ENCODE results near the gene CA5A.
"Not testable (repeated sequence)": the region's sequence is repeated elsewhere in the genome, so short reads cannot be mapped to it uniquely, and the experiment has no call there.

Gene CA5A

DNA sequence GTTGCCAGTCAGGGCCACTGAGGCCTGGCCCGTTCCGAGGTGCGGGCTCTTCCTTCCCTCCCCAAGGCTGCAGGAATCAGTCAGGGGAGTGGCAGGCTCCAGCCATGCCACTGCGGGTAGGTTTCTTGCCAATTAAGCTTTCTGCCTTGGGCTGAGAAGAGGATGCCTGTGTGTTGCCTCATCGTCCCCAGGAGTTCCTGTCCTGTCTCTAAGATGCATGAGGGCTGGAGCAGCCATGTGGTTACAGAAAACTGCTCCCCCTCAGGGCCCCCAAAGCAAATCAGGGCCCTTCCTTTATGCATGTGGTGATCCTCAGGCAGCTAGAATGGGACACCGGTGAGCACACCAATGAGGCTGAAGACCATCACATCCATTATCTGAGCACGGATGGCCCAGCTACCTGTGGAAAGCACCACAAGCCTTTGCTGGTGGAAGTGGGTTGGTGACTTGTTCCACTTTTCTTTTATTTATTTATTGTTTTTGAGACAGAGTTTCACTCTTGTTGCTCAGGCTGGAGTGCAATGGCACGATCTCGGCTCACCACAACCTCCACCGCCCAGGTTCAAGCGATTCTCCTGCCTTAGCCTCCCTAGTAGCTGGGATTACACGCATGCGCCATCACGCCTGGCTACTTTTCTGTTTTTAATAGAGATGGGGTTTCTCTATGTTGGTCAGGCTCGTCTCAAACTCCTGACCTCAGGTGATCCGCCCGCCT, 40.0 kb downstream of the CA5A start:
- DNase-seq (ENCODE audit: low read depth, low spot score), result not testable (repeated sequence)

DNA sequence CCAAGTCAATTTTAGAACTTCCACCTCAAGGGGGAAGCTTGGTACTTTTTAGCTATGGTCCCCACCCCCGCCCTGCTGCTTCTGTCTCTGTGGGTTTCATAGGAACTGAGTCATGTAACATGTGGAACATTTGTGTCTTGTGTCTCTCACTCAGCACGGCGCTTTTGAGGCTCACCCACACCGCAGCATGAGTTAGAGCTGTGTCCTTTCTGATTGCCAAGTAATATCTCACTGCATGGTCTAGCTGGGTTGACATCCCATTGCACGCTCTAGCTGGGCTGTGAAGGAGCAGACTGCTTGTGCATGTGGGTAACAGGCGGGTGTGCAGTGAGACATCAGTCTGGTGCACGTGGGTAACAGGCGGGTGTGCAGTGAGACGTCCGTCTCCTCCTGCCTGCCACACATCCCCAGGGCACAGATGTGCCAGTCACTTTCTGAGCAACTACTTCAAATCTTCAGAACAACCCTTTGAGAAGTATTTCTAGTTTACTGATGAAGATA, 40.6 kb downstream of the CA5A start:
- DNase-seq (ENCODE audit: low read depth, low spot score), result no peak

DNA sequence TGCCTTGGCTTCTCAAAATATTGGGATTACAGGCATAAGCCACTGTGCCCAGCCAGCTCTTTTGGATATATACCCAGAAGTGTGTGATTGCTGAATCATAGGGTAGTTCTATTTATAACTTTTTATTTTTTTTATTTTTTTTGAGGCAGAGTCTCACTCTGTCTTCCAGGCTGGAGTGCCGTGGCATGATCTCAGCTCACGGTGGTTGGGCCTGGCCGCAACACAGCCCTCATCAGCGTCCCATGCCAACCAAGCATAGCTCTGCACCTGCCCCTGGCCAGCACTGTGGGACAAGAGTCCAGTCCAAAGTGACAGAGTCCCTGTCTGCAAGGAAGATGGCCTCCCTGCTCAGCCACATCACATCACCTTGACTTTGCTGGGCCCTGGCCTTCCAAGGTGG, 42.3 kb downstream of the CA5A start:
- DNase-seq (ENCODE audit: low read depth, low spot score), result peak; percentile 44

DNA sequence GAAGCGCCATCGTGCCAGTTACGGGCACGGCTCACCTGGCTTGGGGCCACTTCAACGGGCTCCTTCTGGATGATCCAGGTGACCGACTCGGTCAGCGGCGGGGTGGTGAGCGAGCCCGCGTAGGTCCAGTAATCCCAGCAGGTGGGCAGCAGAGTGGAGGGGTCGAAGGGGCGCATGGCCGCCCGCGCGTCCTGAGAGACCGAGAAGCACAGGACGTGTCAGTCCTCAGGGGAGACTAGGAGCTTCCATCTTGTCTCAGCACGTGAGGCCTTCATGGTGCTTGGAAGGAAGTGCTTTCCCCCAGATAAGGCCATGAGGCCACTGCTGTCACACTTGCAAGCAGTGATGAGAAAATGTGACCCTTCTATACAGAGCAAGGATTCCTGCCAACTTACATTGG, 44.6 kb downstream of the CA5A start:
- DNase-seq (ENCODE audit: low read depth, low spot score), result no peak

DNA sequence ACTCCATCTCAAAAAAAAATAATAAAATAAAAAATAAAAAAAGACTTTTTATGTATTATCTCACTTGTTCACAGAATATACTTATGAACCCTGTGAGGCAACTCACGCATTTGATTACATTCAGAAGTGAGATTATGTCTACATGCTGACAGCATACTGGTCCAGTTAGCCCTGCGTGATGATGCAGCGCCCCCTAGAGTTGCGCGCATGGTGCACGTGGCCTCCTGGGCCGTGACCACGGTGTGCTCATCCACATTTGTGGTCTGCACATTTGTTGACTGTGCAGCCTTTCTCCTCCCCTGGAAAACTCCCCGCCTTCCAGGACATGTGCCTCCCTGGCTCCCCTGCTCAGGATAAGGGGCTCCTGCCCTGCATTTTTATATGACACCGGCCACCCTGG, 46.6 kb downstream of the CA5A start:
- not testable (repeated sequence) for DNase-seq (ENCODE audit: low read depth, low spot score)

DNA sequence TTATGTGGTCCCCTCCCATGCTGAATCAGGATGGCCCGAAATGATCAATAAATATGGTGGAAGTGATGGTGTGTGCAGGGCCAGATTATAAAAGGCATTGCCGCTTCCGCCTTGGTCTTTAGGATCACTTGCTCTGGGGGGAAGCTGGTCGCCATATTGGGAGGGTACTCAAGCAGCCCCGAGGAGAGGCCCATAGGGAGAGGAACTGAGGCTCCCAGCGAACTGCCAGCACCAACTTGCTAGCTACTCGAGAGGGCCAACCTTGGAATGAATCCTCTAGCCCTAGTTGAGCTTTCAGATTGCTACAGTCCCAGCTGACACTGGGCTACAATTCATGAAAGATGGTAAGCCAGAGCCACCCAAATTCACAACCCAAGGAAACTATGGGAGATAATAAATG, 48.0 kb downstream of the CA5A start:
- DNase-seq (ENCODE audit: low read depth, low spot score), result not testable (repeated sequence)

DNA sequence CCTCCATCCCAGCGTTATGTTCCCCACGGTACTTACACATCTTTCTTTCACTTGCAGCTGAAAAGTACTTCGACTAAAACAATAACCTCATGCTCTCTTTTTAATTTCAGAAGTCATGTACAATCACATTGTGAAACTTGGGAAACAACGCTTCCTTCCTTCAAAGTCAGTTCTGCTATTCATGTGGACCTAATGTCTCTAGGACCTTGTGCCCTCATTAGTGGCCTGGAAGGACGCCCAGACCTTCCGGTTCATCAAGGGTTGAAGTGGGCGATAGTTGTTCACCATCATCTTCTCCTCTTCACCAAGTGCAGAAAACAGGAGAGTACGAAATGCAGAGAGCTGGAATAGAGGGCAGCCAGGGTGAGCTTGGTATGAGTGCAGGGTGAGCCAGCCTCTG, 48.4 kb downstream of the CA5A start:
- DNase-seq (ENCODE audit: low read depth, low spot score), result not testable (repeated sequence)

DNA sequence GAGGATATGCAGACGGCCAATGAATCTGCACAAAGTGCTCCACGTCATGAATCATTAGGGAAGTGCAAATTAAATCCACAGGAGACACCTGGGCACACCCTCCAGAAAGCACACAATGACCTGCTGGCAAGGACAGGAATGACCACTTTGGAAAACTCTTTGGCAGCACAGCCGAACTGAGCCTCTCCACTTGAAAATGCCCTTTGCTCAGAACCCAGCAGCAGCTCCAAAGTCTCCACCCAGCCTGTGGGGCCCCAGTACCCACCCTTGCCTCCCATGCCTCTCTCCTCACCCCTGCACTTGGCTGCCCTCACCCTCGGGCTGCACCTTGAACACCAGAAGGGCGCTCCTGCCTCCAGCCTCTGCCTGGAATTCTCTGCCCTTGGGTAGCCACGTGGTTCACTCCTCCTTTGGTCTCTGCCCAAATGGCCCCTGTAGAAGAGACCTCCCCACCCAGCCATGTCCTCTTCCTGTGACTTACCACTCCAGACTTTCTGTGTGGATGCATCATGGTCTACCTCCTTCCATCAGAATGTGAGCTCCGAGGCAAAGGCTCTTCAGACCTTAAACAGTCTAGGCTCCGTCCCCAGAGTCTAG, 50.9 kb downstream of the CA5A start:
- not testable (repeated sequence) for DNase-seq (ENCODE audit: low read depth, low spot score)

DNA sequence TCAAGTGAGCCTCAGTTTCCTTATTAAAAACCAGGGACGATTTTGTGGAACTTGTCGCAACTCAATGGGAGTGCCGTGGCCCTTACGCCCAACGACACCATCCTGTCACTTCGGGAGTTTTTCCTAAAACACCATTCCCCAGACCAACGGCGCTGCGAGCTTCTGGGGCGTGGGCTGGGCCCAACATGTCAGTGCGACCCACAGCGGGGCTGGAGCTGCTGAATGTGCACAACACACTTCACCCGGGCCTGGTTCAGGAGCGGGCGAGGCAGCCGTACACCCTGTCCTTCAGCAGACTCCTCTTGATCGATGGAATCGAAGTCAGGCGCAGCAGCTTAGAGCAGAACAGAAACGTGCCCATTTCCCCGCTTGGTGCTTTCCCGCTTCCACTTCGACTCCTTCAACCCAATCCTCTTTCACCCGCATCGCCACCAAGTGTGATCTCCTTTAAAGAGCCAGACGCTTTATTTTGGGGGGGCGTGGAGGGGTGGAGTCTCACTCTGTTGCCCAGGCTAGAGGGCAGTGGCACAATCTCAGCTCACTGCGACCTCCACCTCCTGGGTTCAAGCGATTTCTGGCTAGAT, 53.8 kb downstream of the CA5A start:
- no peak for DNase-seq (ENCODE audit: low read depth, low spot score)

DNA sequence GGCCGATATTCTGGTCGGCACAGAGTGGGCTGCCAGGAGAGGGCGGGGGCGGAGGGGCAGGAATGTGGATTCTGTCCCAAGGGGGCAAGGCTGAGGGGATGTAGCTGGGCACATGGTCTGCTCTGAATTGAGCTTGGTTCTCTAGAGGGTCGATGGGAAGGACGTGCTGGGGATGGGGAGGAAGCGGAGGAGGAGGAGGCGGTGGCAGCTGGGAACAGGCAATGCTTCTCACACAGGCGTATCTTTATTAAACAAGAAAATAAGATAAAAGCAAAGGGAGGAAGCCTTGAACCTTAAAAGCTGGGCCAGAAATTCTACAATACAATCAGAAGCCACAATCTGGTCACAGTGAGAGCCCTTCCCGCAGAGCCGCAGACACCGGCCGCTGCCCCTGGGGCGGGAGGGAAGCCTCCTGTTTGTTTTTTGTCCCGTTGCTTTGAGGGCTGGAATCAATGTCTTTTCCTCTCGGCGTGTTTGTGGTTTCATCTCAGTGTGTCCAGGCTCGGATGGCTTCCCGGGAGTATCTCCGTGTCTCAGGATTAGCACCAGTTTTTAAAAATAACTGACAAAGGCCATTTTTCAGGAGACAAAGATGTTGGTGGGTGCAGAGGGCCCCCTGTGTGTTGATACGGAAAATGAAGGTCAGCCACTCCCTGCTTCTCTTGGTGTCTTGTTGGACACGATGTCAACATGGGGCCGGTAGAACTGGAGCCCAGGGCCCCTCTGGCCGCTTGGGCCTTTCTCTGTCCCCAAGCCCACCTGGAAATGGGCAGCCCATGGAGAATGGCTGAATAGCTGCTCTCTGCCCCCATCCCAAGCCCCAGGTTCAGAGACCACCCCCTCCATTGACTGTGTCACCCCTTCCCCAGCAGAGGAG, 54.8 kb downstream of the CA5A start:
- no peak for DNase-seq (ENCODE audit: low read depth, low spot score)

DNA sequence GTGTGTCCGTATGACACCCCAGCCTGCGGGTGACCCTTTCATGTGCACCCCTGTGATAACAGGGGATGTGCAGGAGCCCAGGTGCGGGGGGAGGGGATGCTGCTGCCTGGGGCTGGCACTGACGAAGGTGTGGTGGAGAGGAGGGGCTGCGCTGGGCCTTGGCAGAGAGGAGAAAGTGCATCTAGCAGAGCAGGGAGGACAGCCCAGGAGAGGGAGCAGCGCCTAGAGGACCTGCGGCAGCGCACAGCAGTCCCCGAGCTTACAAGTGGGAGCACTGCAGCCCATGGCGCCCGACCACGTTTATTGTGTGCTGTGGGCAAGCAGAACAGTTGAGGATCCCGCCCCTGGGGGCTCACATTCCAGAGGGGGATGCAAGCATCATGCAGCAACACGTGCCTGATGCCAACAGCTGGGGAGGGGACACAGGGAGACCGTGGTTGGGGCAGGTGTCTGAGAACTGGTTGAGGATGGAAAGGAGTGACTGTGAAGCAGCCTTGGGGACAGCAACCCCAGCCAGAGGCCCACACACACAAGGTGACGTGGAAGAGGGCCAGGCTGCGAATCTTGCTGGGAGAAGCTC, 56.1 kb downstream of the CA5A start:
- no peak for DNase-seq (ENCODE audit: low read depth, low spot score)

DNA sequence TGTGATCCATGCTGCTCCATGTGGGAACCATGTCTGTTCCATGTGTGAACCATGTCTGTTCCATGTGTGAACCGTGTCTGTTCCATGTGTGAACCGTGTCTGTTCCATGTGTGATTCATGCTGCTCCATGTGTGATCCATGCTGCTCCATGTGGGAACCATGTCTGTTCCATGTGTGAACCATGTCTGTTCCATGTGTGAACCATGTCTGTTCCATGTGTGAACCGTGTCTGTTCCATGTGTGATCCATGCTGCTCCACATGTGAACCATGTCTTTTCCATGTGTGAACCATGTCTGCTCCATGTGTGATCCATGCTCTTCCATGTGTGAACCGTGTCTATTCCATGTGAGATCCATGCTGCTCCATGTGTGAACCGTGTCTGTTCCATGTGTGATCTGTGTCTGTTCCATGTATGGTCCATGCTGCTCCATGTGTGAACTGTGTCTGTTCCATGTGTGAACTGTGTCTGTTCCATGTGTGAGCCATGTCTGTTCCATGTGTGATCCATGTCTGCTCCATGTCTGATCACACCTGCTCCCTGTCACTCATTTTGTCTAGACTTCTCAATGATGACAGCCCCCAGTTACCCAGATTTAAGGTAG, 56.8 kb downstream of the CA5A start:
- DNase-seq (ENCODE audit: low read depth, low spot score), result not testable (repeated sequence)

DNA sequence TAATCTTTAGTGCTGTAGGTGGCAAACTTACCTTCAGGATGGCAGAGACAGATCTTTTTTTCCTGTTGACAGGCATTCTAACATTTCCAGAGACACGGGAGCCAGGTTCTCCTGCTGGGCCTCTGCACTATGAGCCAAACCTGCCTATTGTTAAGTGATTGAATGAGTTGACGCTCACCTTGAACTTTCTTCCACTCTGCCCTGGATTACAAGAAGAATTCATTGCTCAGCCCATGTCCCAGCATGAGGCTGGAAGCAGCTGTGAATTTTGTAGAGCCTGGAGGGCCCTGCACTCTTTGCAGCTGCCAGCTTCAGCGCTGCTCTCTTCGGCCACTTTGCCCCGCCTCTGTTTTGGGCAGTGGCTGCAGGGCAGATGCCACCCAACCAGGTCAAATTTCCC, 57.6 kb downstream of the CA5A start:
- no peak for DNase-seq (ENCODE audit: low read depth, low spot score)

DNA sequence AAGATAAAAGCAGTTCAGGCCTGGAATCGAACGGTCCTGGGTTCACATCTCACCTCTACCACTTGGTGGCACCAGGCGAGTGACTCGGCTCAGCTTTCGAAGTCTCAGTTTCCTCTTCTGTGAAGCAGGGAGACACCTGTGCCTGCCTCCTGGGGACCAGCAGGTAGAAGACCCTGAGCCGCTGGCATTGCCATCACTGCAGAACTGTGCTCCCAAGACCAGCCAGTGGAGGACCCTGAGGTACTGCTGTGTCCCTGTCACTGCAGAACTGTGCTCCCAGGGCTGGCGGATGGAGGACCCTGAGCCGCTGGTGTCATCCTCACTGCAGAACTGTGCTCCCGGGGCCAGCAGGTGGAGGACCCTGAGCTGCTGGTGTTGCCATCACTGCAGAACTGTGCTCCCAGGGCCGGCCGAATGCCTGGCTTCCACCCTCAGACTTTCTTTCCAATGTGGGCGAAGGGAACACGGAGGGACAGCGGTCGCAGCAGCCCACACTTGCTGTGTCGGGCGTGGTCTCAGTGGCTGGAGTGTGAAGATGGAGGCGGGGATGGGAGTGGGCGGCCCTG, 58.3 kb downstream of the CA5A start:
- DNase-seq (ENCODE audit: low read depth, low spot score), result no peak

DNA sequence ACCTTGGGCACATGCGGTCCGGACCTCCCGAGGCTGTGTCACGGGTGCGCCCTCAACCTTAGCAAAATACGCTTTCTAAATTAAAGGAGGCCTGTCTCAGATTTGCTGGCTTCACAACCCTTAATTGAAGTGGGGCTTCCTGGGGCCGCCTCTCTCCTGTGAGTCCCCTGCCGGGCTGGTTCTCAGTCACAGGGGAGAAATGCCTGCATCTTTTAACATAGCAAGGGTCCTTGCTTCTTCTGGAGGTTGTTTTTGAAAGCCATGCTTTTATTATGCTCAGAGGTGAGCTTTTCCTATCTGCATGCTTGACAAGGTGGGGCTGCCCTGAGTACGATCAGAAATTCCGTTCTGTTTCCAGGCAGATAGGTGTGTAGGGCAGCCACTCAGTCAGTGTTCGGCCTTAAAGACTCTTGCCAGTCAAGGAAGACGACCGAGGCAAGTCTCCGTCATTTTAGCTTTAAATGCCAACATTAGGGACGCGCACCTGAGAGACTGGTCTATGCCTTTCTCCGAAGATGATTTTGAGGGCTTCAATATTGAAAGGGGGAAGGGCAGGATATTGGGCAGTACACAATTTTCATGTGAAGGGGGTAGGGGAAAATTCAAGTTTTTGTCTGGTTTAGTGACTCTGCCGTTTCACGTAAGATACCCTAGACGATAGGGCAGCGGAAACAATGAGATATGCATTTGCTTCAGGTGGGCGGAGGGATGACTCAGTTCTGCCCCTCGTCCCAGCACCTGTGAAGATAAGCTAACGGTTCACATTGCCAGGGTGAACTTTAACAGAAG, 61.5 kb downstream of the CA5A start:
- DNase-seq (ENCODE audit: low read depth, low spot score), result no peak

DNA sequence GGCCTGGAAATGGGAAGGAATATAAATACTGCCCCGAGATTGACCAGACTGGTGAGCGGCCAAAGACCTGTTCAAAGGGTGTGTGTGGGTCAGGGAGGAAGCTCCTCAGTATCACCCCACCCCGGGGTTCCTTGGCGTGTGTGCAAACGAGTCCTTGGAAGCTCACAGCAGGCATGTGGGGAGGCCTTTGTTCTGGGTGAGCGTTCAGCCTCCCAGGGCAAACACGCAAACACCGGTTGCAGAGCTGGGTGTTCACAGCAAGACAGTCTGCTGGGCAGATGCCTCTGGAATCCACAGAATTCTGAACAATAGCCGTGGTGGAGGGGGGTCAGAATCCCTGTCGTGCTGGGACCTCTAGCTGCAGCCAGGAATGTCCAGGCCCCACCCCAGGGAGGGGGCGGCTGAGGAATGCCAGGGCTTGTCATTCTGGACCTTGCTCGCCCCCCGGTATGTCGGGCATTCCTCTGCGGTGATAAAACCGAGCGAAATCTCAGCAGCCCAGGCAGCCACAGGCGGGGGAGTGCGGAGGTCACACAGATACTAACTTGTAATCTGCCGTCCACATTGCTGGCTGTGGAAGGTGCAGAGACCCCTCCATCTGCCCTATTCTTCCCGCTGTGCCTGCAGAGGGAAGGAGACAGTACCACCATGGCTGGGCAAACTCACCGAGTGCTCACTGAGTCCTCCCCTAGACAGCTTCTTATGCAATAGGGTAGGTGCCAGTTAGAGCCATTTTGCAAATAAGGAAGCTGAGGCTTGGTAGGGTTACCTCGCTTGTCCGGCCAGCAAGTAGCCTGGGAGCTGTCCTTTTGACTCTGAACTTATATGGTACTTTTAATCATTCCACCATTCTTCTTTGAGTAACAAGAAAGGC, 65.7 kb downstream of the CA5A start:
- DNase-seq (ENCODE audit: low read depth, low spot score), result peak; percentile 95

DNA sequence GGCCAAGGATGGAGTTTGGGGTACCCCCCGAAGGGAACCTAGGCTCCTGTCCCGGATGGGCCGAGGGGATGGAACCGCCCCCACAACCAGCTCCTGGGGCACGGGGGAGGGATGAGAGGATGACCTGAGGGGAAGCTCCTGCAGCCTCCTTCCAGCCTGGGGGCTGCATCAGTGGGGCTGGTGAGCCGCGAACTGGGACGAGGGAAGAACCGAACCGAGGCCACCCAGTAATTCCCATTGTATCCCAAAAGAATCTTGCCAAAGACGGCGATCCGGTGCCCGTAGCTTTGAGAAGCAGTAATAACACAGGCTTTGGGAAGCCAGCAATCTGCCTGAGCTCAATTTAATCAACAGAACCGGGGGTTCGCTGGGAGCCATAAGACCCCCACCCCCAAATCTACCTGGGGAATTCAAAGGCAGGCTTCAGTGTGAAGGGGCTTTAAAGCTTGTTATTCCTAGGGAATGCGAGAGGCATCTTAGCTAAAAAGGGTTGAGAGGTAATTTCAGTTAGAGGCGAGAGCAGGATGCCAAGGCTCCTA, 66.4 kb downstream of the CA5A start:
- DNase-seq (ENCODE audit: low read depth, low spot score), result not testable (repeated sequence)

DNA sequence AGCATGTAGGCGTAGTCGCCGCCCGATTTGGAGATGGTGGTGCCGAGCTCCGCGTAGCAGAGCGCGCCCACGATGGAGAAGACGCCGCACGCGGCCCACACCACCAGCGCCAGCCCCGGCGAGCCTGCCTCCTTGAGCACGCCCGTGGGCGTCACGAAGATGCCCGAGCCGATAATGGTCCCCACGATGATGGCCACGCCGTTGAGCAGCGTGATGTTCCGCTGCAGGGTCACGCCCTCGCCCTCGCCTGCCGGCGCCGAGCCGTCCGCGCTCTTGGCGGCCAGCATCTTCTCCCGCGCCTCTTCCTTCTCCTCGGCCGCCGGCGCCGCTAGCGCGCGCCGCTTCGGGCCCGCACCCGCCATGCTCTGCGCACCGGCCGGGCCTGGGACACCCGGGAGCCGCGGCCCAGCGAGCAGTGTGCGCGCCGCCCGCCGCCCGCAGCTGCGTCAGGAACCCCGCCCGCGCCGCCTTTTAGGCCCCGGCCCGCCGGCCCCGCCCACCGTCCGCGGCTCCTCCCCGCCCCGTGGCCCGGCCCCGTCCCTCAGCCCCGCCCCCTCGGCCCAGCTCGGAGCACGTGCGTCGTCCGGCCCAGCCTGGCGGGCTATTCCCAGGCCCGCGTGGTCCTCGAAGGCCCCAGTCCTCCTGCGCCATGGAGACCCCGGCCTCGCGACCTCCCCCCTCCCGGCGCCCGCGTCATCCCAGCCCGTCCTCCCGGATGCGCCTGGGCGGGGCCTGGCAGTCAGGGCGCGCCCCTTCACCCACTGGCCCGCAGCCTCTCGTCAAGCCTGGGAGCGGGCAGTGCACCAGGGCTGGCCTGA, 67.1 kb downstream of the CA5A start, which contains the start of gene SLC7A5:
Gene SLC7A5, minus strand, starts transcription at position 447 of the 818 bp plus-strand sequence. Its CDS starts 85 bp downstream, at position 362.
- peak; percentile 90 for DNase-seq (ENCODE audit: low read depth, low spot score)

Measured in astrocyte of the hippocampus (primary cell).